Measurements from ENCODE around the gene ZNF770.
"Not testable (repeated sequence)": the region's sequence is repeated elsewhere in the genome, so short reads cannot be mapped to it uniquely, and the experiment has no call there.

The ZNF770 gene

GRCh38 chr15:34976073-34976472, 12.0 kb downstream of the ZNF770 start:
- no peak for DNase-seq

- no peak for DNase-seq
Observed at GRCh38 chr15:34973512-34973911, 14.6 kb downstream of the ZNF770 start.

- DNase-seq: not testable (repeated sequence)
Observed at GRCh38 chr15:34970098-34970643, 17.9 kb downstream of the ZNF770 start.

- DNase-seq: peak; percentile 99
Observed at GRCh38 chr15:34969340-34970097, 18.6 kb downstream of the ZNF770 start, which contains the start of gene AQR. Gene AQR, minus strand, starts transcription at chr15:34969742. Its CDS starts 129 bp downstream, at chr15:34969613.

- no peak for DNase-seq
Observed at GRCh38 chr15:34964277-34964676, 23.8 kb downstream of the ZNF770 start.

GRCh38 chr15:34953851-34954250, 34.2 kb downstream of the ZNF770 start:
- DNase-seq: no peak

- no peak for DNase-seq
Observed at GRCh38 chr15:34952481-34952880, 35.6 kb downstream of the ZNF770 start.

GRCh38 chr15:34951993-34952392, 36.1 kb downstream of the ZNF770 start:
- DNase-seq: no peak

GRCh38 chr15:34944936-34945335, 43.2 kb downstream of the ZNF770 start:
- peak; percentile 49 for DNase-seq

GRCh38 chr15:34943711-34944110, 44.4 kb downstream of the ZNF770 start:
- DNase-seq: peak; percentile 32

GRCh38 chr15:34943264-34943663, 44.8 kb downstream of the ZNF770 start:
- not testable (repeated sequence) for DNase-seq

- DNase-seq: peak; percentile 45
Observed at GRCh38 chr15:34942363-34942762, 45.7 kb downstream of the ZNF770 start.

- DNase-seq: no peak
Observed at GRCh38 chr15:34941831-34942230, 46.3 kb downstream of the ZNF770 start.

GRCh38 chr15:34941185-34941698, 46.8 kb downstream of the ZNF770 start:
- no peak for DNase-seq

- DNase-seq: no peak
Observed at GRCh38 chr15:34933432-34933975, 54.6 kb downstream of the ZNF770 start.

- DNase-seq: not testable (repeated sequence)
Observed at GRCh38 chr15:34928349-34928748, 59.7 kb downstream of the ZNF770 start.
